Endothelial cell (in vitro differentiated cells): ENCODE data around the gene HILPDA. TPM values are rescaled to one million over a fixed set of nuclear protein-coding genes. Genes with fewer than 3 reads are reported as not detected.

Experiments
- DNase-seq: peaks from one replicate; pipeline ENCODE4 v3.0.0; 2021; ENCODE audit warnings: low spot score
- H3K27ac Mint-ChIP-seq: one replicate; pipeline ENCODE4 v1.8.0; 2021; ENCODE audit warnings: mixed read lengths, inconsistent platforms; ENCODE audit not compliant: unreplicated experiment
- H3K27me3 Mint-ChIP-seq: one replicate; pipeline ENCODE4 v1.8.0; 2021; ENCODE audit warnings: mild to moderate bottlenecking, moderate library complexity, mixed read lengths, inconsistent platforms; ENCODE audit not compliant: unreplicated experiment
- H3K36me3 Mint-ChIP-seq: one replicate; pipeline ENCODE4 v1.8.0; 2021; ENCODE audit warnings: mild to moderate bottlenecking, low read depth, mixed read lengths, inconsistent platforms; ENCODE audit not compliant: unreplicated experiment
- H3K4me1 Mint-ChIP-seq: one replicate; pipeline ENCODE4 v1.8.0; 2021; ENCODE audit warnings: mild to moderate bottlenecking, mixed read lengths, inconsistent platforms; ENCODE audit not compliant: unreplicated experiment
- H3K4me3 Mint-ChIP-seq: one replicate; pipeline ENCODE4 v1.8.0; 2021; ENCODE audit warnings: mild to moderate bottlenecking, mixed read lengths, inconsistent platforms; ENCODE audit not compliant: unreplicated experiment
- H3K9me3 Mint-ChIP-seq: one replicate; pipeline ENCODE4 v1.8.0; 2021; ENCODE audit warnings: mixed read lengths, inconsistent platforms; ENCODE audit not compliant: unreplicated experiment
- CTCF ChIP-seq: fragments of 200-600 bp; sonication (generic); IDR thresholded peaks from one replicate; pipeline ENCODE4 v1.5.0; 2021; ENCODE audit warnings: antibody characterized with exemption; ENCODE audit not compliant: unreplicated experiment
- total RNA-seq: library from RNA; stranded (reverse); fragmentation: NEBNext Ultra II Directional; extraction: Animal tissue kit (Norgen Biotek cat#: 25700); gene quantifications from one replicate; pipeline ENCODE4 v1.2.1, GENCODE V29; 2021; ENCODE audit not compliant: unreplicated experiment

HILPDA gene
- total RNA-seq, 1 donor from 2014 or later, result 13.1 TPM

- no peak for DNase-seq
- peaks cover 13% of the 10 kb centered on the region for H3K4me1 Mint-ChIP-seq
- TF ChIP-seq CTCF, result no peak
- no peaks in the 10 kb centered on the region for H3K9me3 Mint-ChIP-seq
- no peaks in the 10 kb centered on the region for H3K36me3 Mint-ChIP-seq
- no peak overlapping the region for H3K4me3 Mint-ChIP-seq
- no peak overlapping the region for H3K27ac Mint-ChIP-seq
- peaks cover 7% of the 10 kb centered on the region for H3K27me3 Mint-ChIP-seq
Measured at GRCh38 chr7:128450409-128450808, 5.3 kb upstream of the HILPDA start.

- no peaks in the 10 kb centered on the region for H3K9me3 Mint-ChIP-seq
- no peaks in the 10 kb centered on the region for H3K36me3 Mint-ChIP-seq
- DNase-seq, result no peak
- H3K4me1 Mint-ChIP-seq, result peaks cover 14% of the 10 kb centered on the region
- H3K4me3 Mint-ChIP-seq, result no peak overlapping the region
- no peak overlapping the region for H3K27ac Mint-ChIP-seq
- no peak for TF ChIP-seq CTCF
- peaks cover 7% of the 10 kb centered on the region for H3K27me3 Mint-ChIP-seq
Measured at GRCh38 chr7:128450913-128451312, 4.8 kb upstream of the HILPDA start.

- no peaks in the 10 kb centered on the region for H3K9me3 Mint-ChIP-seq
- H3K27ac Mint-ChIP-seq, result no peak overlapping the region
- H3K4me1 Mint-ChIP-seq, result peaks cover 20% of the 10 kb centered on the region
- TF ChIP-seq CTCF, result no peak
- no peak overlapping the region for H3K4me3 Mint-ChIP-seq
- H3K36me3 Mint-ChIP-seq, result peaks cover 3% of the 10 kb centered on the region
- H3K27me3 Mint-ChIP-seq, result peaks cover 7% of the 10 kb centered on the region
- DNase-seq, result no peak
Measured at GRCh38 chr7:128452552-128452951, 3.1 kb upstream of the HILPDA start.

- no peaks in the 10 kb centered on the region for H3K9me3 Mint-ChIP-seq
- no peak for TF ChIP-seq CTCF
- H3K27ac Mint-ChIP-seq, result peak overlapping the region; percentile 52
- peak overlapping the region; percentile 67 for H3K4me3 Mint-ChIP-seq
- H3K4me1 Mint-ChIP-seq, result peaks cover 26% of the 10 kb centered on the region
- peak; percentile 54 for DNase-seq
- peaks cover 11% of the 10 kb centered on the region for H3K27me3 Mint-ChIP-seq
- peaks cover 3% of the 10 kb centered on the region for H3K36me3 Mint-ChIP-seq
Measured at GRCh38 chr7:128453836-128454804, 1.6 kb upstream of the HILPDA start.

GRCh38 chr7:128454808-128455542 is 703 bp upstream of the HILPDA start:
- Mint-ChIP-seq H3K4me1 (peaks cover 30% of the 10 kb centered on the region), H3K9me3 (no peaks in the 10 kb centered on the region), H3K27ac (peak overlapping the region; percentile 77), H3K36me3 (peaks cover 3% of the 10 kb centered on the region), H3K4me3 (peak overlapping the region; percentile 95), H3K27me3 (peaks cover 11% of the 10 kb centered on the region)
- no peak for DNase-seq
- TF ChIP-seq CTCF, result no peak
